GM12878 (cell line): ENCODE measurements around the gene MED13L.

Experiments used
- CTCF ChIP-seq, 3 experiments: IDR thresholded peaks in 2 of 3; conservative IDR thresholded peaks in 1 of 3; 2 replicates each; pipeline ENCODE4 v1.5.1; 2011; ENCODE audit warnings: low read depth in 3 of 3, low read length in 3 of 3, mild to moderate bottlenecking in 3 of 3, control low read depth in 2 of 3, moderate library complexity in 2 of 3, inconsistent platforms in 1 of 3, mixed read lengths in 1 of 3; ENCODE audit not compliant: control insufficient read depth in 2 of 3, insufficient read depth in 1 of 3; ENCODE audit errors: extremely low read depth in 1 of 3
- EP300 ChIP-seq, 2 experiments: fragments of 150-350 bp in 1 of 2; IDR thresholded peaks; 2 replicates each; pipeline ENCODE4 v1.6.1; 2011 to 2012; ENCODE audit warnings: low read depth in 2 of 2, low read length in 2 of 2, borderline replicate concordance in 1 of 2, improper control_type of control experiment in 1 of 2, inconsistent platforms in 1 of 2; ENCODE audit not compliant: control insufficient read depth in 1 of 2
- MYC ChIP-seq: IDR thresholded peaks from 2 replicates; pipeline ENCODE4 v1.6.1; 2011; ENCODE audit warnings: mild to moderate bottlenecking, low read length, moderate library complexity, inconsistent platforms; ENCODE audit not compliant: insufficient read depth, insufficient replicate concordance, insufficient read length, severe bottlenecking
- POLR2A ChIP-seq: IDR thresholded peaks from 2 replicates; pipeline ENCODE4 v1.6.1; 2011; ENCODE audit warnings: low read depth, mild to moderate bottlenecking, low read length
- SMAD1 ChIP-seq: fragments of 450-650 bp; IDR thresholded peaks from 2 replicates; pipeline ENCODE4 v1.6.1; 2018; ENCODE audit warnings: mild to moderate bottlenecking, low read depth; ENCODE audit not compliant: partially characterized antibody
- ZNF274 ChIP-seq: IDR thresholded peaks from one replicate; pipeline ENCODE4 v1.8.0; 2011; ENCODE audit not compliant: insufficient read length, insufficient read depth

GRCh38 chr12:115999582-115999981, 277.9 kb downstream of the MED13L start:
- TF ChIP-seq ZNF274 (no peak), MYC (no peak), CTCF (IDR thresholded peaks at IDR 0.05 in 2 of 3, conservative IDR thresholded peaks at IDR 0.05 in 1 of 3; ENCODE audit: control insufficient read depth in 2 of 3, extremely low read depth in 1 of 3, insufficient read depth in 1 of 3, low read depth in 3 of 3, low read length in 3 of 3) (no peak), SMAD1 (no peak), POLR2A (no peak), EP300 (IDR thresholded peaks at IDR 0.05; ENCODE audit: borderline replicate concordance in 1 of 2, control insufficient read depth in 1 of 2, low read depth in 2 of 2, low read length in 2 of 2) (no peak)
